NCI-H2171 (cell line): ENCODE data around the gene CCDC187.
"Not testable (repeated sequence)": the region's sequence is repeated elsewhere in the genome, so short reads cannot be mapped to it uniquely, and the experiment has no call there.

Source experiments
- DNase-seq: peaks from one replicate; lab custom pipeline; 2025; lab: John Stamatoyannopoulos, UW

The CCDC187 gene

GRCh38 chr9:136239135-136239982 is 64.5 kb downstream of the CCDC187 start:
- DNase-seq: peak; percentile 67

- DNase-seq: no peak
Observed at GRCh38 chr9:136238342-136238732, 65.6 kb downstream of the CCDC187 start.

GRCh38 chr9:136237486-136238341 is 66.2 kb downstream of the CCDC187 start:
- no peak for DNase-seq

GRCh38 chr9:136236471-136237410 is 67.2 kb downstream of the CCDC187 start:
- not testable (repeated sequence) for DNase-seq

- DNase-seq: no peak
Observed at GRCh38 chr9:136235709-136236455, 68.0 kb downstream of the CCDC187 start.

- DNase-seq: no peak
Observed at GRCh38 chr9:136235171-136235570, 68.7 kb downstream of the CCDC187 start.

GRCh38 chr9:136234597-136234996 is 69.3 kb downstream of the CCDC187 start:
- DNase-seq: no peak

GRCh38 chr9:136233868-136234267 is 70.0 kb downstream of the CCDC187 start:
- no peak for DNase-seq

- no peak for DNase-seq
Observed at GRCh38 chr9:136233411-136233810, 70.5 kb downstream of the CCDC187 start.

- no peak for DNase-seq
Observed at GRCh38 chr9:136232969-136233368, 70.9 kb downstream of the CCDC187 start.

- DNase-seq: no peak
Observed at GRCh38 chr9:136231478-136232297, 72.2 kb downstream of the CCDC187 start.

GRCh38 chr9:136230773-136231172 is 73.1 kb downstream of the CCDC187 start:
- no peak for DNase-seq

GRCh38 chr9:136230365-136230764 is 73.5 kb downstream of the CCDC187 start:
- DNase-seq: no peak

GRCh38 chr9:136229096-136230065 is 74.5 kb downstream of the CCDC187 start:
- DNase-seq: no peak

GRCh38 chr9:136228107-136228875 is 75.6 kb downstream of the CCDC187 start:
- no peak for DNase-seq

GRCh38 chr9:136226680-136227407 is 77.0 kb downstream of the CCDC187 start:
- no peak for DNase-seq
